Ecto neural progenitor cell (in vitro differentiated cells): ENCODE data around the gene PILRA.
"Not testable (repeated sequence)": the region's sequence is repeated elsewhere in the genome, so short reads cannot be mapped to it uniquely, and the experiment has no call there.

ENCODE experiments used
- DNase-seq: peaks from one replicate; pipeline ENCODE4 v3.0.0-alpha.2; 2018; ENCODE audit warnings: low spot score

The PILRA gene

DNA sequence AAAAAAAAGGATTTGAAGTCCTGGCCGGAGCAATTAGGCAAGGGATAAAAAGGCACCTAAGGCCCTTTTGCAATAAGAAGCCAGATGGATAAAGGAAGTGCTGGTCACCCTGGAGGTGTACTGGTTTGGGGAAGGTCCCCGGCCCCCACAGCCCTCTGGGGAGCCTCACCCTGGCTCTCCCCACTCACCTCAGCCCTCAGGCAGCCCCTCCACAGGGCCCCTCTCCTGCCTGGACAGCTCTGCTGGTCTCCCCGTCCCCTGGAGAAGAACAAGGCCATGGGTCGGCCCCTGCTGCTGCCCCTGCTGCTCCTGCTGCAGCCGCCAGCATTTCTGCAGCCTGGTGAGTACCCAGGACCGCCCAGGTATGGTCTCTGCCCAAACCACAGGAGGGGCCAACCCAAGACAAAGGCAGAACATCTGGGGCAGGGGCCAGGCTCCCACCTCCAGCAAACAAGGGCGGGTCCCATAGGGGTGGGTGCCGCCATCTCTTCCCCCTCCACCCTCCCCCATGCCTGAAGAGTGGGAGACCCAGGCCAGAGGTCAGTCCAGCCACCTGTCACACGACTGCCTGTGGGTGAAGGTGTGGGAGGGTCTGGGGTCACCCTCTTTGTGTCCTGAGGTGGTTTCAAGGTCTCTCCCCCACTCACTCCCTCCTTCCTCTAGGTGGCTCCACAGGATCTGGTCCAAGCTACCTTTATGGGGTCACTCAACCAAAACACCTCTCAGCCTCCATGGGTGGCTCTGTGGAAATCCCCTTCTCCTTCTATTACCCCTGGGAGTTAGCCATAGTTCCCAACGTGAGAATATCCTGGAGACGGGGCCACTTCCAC is 15.0 kb upstream of the PILRA start, which contains the start of gene PILRB:
TSS of gene PILRB (plus strand) at position 91 of the 830 bp plus-strand sequence. CDS start at position 277, 186 bp downstream.
- DNase-seq, result no peak

GRCh38 chr7:100358857-100359212 is 14.5 kb upstream of the PILRA start:
- no peak for DNase-seq

DNA sequence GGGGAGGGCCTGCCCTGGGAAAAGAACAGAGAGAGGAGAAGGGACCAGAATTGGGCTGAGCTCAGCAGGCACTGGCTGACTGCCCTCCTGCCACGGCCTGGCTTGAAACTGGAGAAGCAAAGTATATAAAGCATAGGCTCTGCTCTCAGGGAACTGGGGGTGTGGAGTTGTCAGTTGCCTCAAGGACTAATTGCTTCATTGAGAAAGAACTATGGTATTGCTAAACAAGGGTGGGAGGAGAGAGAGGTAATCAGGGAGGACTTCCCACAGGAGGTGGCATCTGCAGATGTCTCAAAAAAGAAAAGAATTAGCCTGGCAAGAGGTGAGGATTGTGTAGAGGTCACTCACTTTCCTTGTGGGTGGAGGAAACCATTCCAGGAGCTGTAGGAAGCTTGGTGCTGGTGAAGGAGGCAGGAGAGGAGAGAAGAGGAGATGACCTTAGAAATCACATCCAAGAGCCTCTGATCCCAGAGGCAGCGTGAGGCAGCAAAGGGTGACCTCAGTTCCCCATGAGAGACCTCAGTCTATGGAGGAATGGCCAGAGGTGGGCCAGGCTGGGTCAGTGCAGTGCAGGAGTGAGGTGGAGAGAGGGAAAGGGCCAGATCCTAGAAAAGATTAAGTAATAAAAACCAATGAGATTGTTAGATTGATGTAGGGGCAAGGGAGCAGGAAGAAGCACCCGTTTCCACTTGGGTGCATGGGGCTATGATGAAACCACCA is 13.0 kb upstream of the PILRA start:
- DNase-seq, result no peak

GRCh38 chr7:100363098-100363497 is 10.2 kb upstream of the PILRA start:
- no peak for DNase-seq

DNA sequence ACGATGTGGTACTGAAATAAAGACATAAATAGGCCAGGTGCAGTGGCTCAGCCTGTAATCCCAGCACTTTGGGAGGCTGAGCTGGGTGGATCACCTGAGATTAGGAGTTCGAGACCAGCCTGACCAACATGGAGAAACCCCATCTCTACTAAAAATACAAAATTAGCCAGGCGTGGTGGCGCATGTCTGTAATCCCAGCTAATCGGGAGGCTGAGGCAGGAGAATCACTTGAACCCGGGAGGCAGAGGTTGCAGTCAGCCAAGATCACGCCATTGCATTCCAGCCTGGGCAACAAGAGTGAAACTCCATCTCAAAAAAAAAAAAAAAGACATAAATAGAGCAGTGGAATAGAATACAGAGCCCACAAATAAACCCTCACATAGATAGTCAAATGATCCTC is 9.5 kb upstream of the PILRA start:
- not testable (repeated sequence) for DNase-seq

- no peak for DNase-seq
Observed at GRCh38 chr7:100364480-100364879, 8.8 kb upstream of the PILRA start.

- DNase-seq, result not testable (repeated sequence)
Observed at GRCh38 chr7:100365998-100366367, 7.3 kb upstream of the PILRA start.

GRCh38 chr7:100366411-100367250 is 6.7 kb upstream of the PILRA start:
- no peak for DNase-seq

DNA sequence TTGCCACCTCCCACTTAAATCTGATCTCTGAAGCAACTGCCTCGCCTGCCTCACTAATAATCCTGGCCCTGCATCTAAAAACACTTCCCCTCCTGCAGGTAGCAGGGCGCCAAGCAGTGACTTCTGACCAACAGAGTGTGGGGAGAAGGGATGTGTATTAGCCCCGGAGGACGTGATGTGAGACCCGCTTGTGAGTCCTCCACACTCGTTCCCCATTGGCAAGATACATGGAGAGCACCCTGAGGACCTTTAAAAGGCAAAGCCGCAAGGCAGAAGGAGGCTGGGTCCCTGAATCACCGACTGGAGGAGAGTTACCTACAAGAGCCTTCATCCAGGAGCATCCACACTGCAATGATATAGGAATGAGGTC is 6.1 kb upstream of the PILRA start:
- DNase-seq, result no peak

- DNase-seq, result no peak
Observed at GRCh38 chr7:100367676-100368613, 5.3 kb upstream of the PILRA start.

- no peak for DNase-seq
Observed at GRCh38 chr7:100369105-100369504, 4.2 kb upstream of the PILRA start.

- no peak for DNase-seq
Observed at GRCh38 chr7:100370303-100370702, 3.0 kb upstream of the PILRA start.

GRCh38 chr7:100370746-100371145 is 2.5 kb upstream of the PILRA start:
- no peak for DNase-seq

DNA sequence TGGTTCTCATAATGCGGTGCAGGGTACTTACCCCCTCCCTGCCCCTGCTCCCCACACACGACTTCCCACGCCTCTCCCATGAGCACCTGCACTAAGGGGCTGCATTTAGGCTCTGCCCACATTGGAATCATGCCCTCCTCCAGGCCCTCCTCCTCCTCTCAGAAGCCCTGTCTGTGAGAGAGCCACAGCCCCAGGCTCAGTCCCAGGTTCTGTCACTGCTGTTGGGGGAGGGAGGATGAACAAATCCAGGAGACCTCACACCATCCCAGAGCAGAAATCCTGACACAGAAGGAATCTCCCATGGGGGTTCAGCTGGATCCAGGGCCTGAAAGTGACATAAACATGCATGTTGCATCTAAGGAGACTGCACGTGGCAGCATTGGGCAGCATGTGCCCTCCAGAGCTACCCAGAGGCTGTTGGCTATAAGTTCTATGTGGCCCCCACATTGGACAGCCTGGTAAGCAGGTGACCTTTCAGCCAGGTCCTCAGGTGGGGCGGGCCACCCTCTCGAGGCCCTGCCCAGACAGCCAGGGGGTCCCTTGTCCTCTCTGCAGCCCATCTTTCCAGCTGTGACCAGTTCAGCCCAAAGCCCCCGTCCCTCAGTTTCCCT is 1.6 kb upstream of the PILRA start:
- DNase-seq, result no peak

DNA sequence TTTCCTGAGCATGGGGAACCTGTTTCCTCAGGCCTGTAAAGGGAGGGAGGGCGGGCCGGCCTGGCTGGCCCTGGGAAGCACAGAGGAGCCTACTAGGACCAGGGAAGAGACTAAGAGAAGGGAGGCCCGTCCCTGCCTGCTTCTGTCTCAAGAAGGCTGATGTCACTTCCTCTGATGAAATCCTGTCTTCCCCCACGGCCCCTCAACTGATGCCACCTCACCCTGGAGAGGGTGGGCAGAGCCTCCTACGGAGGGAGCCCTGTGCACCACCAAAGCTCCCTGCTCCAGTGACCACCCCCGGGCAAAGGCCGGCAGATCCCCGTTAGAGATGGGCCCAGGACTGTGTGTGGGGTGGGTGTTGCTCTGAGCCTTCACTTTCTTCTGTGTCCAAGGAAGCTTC is 1.0 kb upstream of the PILRA start:
- DNase-seq, result no peak

DNA sequence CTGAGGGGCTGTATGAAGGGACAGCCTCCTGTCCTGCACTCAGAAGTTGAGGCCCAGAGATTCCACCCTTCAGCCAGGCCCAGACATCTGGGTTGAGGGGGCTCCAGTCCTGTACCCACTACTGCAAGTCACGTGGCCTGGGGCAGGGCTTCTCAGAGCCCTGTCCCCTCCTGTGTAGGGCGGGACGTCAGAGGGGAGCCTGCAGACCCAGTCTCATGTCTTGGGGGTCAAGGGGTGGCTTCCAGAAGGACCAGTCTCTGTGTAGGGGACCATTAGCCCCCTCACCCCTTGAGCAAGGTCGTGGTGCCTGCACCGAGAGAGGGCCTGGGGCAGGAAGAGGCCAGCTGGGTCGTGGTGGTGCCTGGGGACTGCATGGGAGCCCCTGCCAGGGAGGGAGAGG is 593 bp upstream of the PILRA start:
- no peak for DNase-seq

DNA sequence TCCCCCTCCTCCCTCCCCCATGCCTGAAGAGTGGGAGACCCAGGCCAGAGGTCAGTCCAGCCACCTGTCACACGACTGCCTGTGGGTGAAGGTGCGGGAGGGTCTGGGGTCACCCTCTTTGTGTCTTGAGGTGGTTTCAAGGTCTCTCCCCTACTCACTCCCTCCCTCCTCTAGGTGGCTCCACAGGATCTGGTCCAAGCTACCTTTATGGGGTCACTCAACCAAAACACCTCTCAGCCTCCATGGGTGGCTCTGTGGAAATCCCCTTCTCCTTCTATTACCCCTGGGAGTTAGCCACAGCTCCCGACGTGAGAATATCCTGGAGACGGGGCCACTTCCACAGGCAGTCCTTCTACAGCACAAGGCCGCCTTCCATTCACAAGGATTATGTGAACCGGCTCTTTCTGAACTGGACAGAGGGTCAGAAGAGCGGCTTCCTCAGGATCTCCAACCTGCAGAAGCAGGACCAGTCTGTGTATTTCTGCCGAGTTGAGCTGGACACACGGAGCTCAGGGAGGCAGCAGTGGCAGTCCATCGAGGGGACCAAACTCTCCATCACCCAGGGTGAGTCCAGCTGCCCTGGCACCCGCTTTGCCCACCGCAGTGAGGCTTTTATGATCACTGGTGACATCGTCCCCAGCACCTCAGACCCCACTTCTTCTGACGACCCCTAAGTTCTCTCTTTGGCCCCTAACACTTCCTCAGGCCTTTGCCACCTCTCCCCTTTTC is 747 bp downstream of the PILRA start:
- DNase-seq, result not testable (repeated sequence)

DNA sequence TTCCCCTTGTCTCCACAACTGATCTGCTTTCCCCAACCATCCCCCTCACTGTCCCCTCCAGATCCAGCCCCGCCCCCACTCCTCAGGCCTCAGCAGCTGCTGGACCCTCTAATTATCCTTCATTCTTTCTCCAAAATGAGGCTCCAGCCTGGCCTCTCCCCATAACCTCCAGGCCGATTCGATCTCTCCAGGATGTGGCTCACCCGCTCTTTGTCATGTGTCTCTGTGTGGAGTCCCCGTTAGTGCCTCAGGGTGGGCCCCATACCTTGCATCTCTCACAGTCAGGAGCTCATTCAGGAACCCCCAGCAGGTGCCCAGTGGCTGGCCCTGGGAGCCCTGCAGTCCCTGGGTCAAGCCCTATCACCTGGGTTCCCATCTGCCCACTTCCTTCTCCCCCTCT is 1.3 kb downstream of the PILRA start:
- DNase-seq, result no peak

GRCh38 chr7:100376066-100376465 is 2.8 kb downstream of the PILRA start:
- no peak for DNase-seq

- no peak for DNase-seq
Observed at GRCh38 chr7:100378114-100378755, 4.9 kb downstream of the PILRA start.
